NT2/D1 (cell line): ENCODE data around the gene LLPH.

Source experiments
- SUZ12 ChIP-seq: IDR thresholded peaks from 2 replicates; pipeline ENCODE4 v1.6.1; 2011; ENCODE audit not compliant: insufficient read length, insufficient read depth; ENCODE audit errors: extremely low read depth
- ZNF274 ChIP-seq: IDR thresholded peaks from 2 replicates; pipeline ENCODE4 v1.6.1; 2011; ENCODE audit warnings: mild to moderate bottlenecking, low read depth, low read length

DNA sequence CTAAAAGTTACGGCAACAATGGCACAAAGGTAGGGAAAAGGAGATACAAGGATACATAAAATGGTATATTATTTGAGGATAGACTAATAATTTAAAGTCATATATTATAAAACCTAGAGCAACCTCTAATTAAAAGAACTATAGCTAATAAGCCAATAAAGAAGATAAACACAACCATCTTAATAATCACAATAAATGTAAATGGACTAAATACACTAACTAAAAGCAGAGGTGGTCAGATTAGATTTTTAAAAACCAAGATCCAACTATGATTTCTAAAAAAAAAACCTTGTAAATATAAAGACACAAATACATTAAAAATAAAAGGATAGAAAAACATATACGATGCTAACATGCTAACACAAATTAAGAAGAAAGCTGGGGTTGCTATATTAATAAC lies 10.7 kb upstream of the LLPH start:
- TF ChIP-seq SUZ12 = no peak
- TF ChIP-seq ZNF274 = no peak
